IPS-20b (cell line): Measurements from ENCODE around the gene NDUFA7.
"Not testable (repeated sequence)": the region's sequence is repeated elsewhere in the genome, so short reads cannot be mapped to it uniquely, and the experiment has no call there.

ENCODE experiments used
- H3K27ac ChIP-seq: one replicate; pipeline ENCODE4 v1.5.1; 2013; ENCODE audit warnings: low read length
- H3K27me3 ChIP-seq: 2 replicates; pipeline ENCODE4 v1.6.1; 2013; ENCODE audit warnings: mild to moderate bottlenecking, low read length, inconsistent platforms; ENCODE audit not compliant: insufficient read depth
- H3K36me3 ChIP-seq: 2 replicates; pipeline ENCODE4 v1.6.1; 2013; ENCODE audit warnings: low read depth, mild to moderate bottlenecking, inconsistent platforms, low read length, moderate library complexity; ENCODE audit not compliant: insufficient read depth
- H3K4me1 ChIP-seq: 2 replicates; pipeline ENCODE4 v1.6.1; 2013; ENCODE audit warnings: mild to moderate bottlenecking, control low read depth, inconsistent platforms, low read length, moderate library complexity; ENCODE audit not compliant: insufficient read depth
- H3K4me3 ChIP-seq: 2 replicates; pipeline ENCODE4 v1.5.1; 2013; ENCODE audit warnings: mild to moderate bottlenecking, low read length, inconsistent platforms
- H3K9ac ChIP-seq: 2 replicates; pipeline ENCODE4 v1.6.1; 2013; ENCODE audit warnings: low read depth, mild to moderate bottlenecking, inconsistent platforms, low read length, moderate library complexity
- H3K9me3 ChIP-seq: 2 replicates; pipeline ENCODE4 v1.6.1; 2013; ENCODE audit warnings: mild to moderate bottlenecking, low read depth, low read length, inconsistent platforms; ENCODE audit not compliant: insufficient read depth

NDUFA7 gene

DNA sequence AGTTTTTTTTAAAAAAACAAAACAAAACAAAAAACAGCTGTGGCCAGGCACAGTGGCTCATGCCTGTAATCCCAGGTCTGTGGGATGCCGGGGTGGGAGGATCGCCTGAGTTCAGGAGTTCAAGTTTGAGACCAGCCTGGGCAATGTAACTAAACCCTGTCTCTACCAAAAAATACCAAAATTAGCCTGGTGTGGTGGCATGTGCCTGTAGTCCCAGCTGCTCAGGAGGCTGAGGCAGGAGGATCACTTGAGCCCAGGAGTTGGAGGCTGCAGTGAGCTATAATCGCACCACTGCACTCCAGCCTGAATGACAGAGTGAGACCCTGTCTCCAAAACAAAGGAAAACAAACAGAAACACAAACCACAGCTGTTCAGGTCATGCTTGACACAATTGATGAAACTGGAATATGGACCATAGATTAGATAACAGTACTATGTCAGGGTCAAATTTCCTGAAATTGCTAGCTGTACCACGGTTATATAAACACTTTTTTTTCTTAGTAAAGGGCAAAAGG, 35.9 kb upstream of the NDUFA7 start:
- Histone ChIP-seq H3K4me3 (no peak overlapping the region), H3K27me3 (peaks cover 5% of the 10 kb centered on the region; the same call in 1 of the 2 replicates), H3K27ac (no peak overlapping the region), H3K4me1 (peaks cover 6% of the 10 kb centered on the region; the same call in 1 of the 2 replicates), H3K9me3 (no peaks in the 10 kb centered on the region), H3K36me3 (no peaks in the 10 kb centered on the region), H3K9ac (no peak overlapping the region)

DNA sequence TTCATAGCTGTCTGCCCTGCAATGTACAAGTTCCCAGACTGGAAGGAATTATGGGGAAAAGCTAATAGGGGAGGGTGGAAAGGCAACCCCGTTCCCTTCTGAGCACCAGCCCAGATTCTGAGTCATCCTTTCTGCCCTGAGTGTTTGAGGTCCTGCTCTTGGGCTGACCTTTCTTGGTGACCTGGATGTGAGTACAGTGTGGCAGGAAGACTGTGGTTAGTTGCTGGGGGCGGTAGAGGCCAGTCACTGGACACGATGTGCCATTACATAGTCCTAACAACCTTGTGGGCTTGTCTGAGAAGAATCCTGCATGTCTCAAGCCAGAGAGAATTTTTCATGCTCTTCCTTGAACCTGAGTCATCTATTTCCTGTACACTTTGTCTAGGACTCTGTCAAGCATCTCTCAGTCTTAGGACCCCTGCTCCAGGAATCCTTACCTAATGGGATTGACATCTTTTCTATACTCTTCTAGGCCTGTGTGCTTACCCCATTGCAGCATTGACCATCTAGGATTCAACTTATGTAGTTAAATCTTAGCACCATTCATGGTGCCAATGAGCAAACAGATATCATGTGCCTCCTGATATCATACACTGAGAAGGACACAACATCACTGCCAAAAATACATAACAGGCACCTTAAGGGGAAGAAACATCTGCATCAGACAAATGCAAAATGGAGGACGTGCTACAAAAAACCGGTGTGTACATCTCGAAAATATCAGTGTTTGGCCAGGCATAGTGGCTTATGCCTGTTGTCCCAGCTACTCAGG, 34.6 kb upstream of the NDUFA7 start:
- Histone ChIP-seq H3K9me3 (no peaks in the 10 kb centered on the region), H3K27me3 (no peaks in the 10 kb centered on the region), H3K4me1 (peaks cover 8% of the 10 kb centered on the region; the same call in 1 of the 2 replicates), H3K9ac (no peak overlapping the region), H3K4me3 (no peak overlapping the region), H3K36me3 (no peaks in the 10 kb centered on the region), H3K27ac (no peak overlapping the region)

DNA sequence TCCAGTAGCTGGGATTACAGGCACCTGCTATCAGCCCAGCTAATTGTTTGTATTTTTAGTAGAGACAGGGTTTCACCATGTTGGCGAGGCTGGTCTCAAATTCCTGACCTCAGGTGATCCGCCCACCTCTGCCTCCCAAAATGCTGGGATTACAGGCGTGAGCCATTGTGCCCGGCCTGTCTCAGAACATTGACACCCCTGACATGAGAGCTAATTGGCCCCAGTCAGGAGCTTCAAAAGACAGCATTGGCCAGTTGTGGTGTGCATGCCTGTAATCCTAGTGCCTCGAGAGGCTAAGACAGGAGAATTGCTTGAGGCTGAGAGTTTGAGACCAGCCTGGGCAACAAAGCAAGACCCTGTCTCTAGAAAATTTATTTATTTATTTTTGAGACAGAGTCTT, 31.7 kb upstream of the NDUFA7 start:
- H3K27me3 ChIP-seq, H3K9ac ChIP-seq, H3K36me3 ChIP-seq, H3K27ac ChIP-seq, H3K9me3 ChIP-seq, H3K4me1 ChIP-seq: not testable (repeated sequence)
- H3K4me3 ChIP-seq: peak overlapping the region; percentile 58; the same call in 1 of the 2 replicates

DNA sequence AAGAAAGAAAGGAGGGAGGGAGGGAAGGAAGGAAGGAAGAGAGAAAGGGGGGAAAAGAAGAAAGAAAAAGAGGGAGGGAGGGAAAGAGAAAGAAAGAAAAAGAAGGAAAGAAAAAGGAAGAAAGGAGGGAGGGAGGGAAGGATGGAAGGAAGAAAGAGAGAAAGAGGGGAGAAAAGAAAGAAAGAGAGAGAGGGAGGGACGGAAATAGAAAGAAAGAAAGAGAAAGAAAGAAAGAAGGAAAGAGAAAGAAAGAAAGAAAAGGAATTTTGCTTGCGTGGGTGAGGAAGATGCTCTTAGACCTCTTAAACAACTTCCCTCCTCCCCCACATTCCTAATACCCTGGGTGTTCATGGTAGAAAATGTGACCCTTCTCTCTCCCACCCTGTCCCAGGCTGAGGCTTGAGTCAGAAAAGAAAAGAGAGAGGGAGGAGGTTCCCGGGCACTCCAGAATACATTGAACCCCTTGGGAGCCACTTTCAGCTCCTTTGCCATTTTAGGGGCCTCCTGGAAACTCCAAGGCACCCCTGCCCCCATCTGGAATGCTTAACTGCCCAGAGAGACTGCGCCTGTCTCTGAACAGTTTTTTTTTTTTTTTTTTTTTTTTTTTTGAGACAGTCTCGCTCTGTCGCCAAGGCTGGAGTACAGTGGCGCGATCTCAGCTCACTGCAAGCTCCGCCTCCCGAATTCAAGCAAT, 31.1 kb upstream of the NDUFA7 start:
- Histone ChIP-seq H3K9ac (peak overlapping the region; percentile 51; the same call in 1 of the 2 replicates), H3K27ac (no peak overlapping the region), H3K27me3 (no peaks in the 10 kb centered on the region), H3K4me1 (peaks cover 8% of the 10 kb centered on the region; the same call in 1 of the 2 replicates), H3K9me3 (no peaks in the 10 kb centered on the region), H3K36me3 (no peaks in the 10 kb centered on the region), H3K4me3 (peak overlapping the region; percentile 58)

DNA sequence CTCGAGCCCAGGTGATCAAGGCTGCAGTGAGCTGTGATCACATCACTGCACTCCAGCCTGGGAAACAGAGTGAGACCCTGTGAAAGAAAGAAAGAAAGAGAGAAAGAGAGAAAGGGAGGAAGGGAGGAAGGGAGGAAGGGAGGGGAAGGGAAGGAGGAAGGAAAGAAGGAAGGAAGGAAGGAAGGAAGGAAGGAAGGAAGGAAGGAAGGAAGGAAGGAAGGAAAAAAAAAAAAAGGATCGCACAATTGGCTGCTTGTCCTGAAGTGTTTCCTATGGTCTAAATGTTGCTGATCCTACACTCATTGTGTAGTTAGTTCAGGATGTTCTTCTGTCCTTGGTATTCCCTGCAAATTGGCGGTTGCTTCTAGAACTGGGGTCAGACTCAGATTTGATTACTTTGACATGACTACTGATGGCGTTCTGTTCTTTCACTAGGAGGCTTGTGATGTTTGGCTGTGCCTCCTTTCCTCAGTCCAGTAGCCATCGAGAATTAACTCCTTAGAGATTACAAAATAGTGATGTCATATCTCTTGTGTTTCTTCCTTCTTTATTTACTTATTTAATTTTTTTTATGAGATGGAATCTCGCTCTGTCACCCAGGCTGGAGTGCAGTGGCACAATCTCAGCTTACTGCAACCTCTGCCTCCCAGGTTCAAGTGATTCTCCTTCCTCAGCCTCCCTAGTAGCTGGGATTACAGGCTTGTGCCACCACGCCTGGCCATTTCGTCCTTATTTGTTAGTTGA, 28.6 kb upstream of the NDUFA7 start:
- H3K27me3 ChIP-seq, H3K27ac ChIP-seq, H3K4me1 ChIP-seq, H3K9ac ChIP-seq, H3K36me3 ChIP-seq, H3K4me3 ChIP-seq, H3K9me3 ChIP-seq: not testable (repeated sequence)

DNA sequence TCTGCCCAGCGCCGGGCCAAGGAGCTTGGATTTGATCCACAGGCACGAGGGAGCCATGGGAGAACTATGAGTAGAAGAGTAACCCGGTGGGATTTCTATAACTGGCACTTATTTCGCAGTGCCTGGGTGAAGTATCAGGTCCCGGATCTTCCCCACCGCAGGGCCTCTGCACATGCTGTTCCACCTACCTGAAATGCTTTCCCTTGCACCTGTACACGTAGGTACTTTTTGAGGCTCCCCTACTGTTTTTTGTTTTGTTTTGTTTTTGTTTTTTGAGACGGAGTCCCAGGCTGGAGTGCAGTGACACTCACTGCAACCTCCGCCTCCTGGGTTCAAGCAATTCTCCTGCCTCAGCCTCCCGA, 22.3 kb upstream of the NDUFA7 start:
- H3K9ac ChIP-seq: no peak overlapping the region
- no peaks in the 10 kb centered on the region for H3K9me3 ChIP-seq
- H3K27me3 ChIP-seq: peaks cover 23% of the 10 kb centered on the region
- H3K4me1 ChIP-seq: no peaks in the 10 kb centered on the region
- no peak overlapping the region; the same call in 1 of the 2 replicates for H3K4me3 ChIP-seq
- no peak overlapping the region for H3K27ac ChIP-seq
- H3K36me3 ChIP-seq: no peaks in the 10 kb centered on the region

DNA sequence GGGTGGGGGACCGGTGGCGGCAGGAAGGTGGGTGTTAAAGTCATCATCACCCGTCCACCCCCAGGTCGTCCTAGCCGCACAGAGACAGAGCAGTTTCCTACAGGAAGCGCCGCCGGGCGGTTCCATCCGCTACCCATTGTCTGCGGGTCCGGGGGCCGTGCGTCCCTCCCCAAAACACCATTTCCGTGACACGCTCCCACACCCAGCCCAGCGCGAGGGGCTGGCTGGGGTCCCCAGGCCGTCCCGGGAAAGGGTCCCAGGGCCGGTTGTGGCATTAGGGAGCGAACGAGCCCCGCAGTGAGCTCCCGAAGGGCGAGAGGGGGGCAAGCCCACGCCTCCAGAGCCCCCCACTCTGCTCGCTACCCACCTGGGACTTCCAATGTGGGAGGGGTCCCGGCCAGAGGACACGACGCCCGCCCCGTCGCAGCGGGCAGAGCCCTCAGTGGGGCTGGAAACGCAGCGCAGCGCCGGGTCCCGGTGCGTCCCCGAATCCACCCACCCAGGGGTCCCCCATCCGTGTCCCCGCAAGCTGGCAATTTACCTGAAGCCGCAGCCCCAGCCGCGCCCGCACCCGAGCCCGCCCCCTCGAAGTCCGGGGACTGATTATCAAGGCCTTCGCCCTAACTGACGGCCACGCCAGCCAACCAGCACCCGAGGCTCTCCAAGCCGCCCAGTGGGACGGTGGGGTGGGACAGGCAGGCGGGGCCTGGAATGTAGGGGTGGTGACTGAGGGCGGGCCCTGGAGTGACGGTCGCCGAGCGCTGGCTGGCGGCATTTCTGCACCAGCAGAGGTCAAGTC, 21.7 kb upstream of the NDUFA7 start, which contains the start of gene KANK3:
TSS of gene KANK3 (minus strand) at position 579 of the 799 bp plus-strand sequence. CDS start 5,434 bp downstream, outside the sequence.
- Histone ChIP-seq H3K4me1 (no peaks in the 10 kb centered on the region), H3K9ac (no peak within 1 kb of the TSS; the same call in 1 of the 2 replicates), H3K27ac (no peak within 1 kb of the TSS), H3K27me3 (peaks cover 23% of the 10 kb centered on the region), H3K9me3 (no peaks in the 10 kb centered on the region), H3K36me3 (no peaks in the 10 kb centered on the region), H3K4me3 (peak within 1 kb of the TSS; percentile 71)

DNA sequence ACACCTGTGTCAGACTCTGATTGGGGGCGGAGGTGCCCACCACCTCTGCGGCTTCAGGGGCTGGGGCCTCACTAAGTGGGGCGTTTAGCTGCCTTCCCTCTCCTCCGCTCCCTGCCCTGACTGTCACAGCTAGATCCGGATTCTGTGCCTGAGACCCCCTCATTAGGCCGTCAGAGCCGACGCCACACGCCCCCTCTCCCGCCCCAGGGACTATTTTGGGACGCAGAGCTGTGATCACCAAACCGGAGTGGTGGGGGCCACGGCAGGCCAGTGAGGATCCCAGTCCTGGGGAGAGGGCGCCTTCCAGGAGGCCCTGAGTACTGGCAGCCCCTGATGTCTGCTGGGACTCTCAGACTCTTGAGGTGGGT, 21.1 kb upstream of the NDUFA7 start:
- H3K4me1 ChIP-seq: no peaks in the 10 kb centered on the region
- no peak overlapping the region for H3K9ac ChIP-seq
- peaks cover 23% of the 10 kb centered on the region for H3K27me3 ChIP-seq
- H3K36me3 ChIP-seq: no peaks in the 10 kb centered on the region
- no peaks in the 10 kb centered on the region for H3K9me3 ChIP-seq
- H3K27ac ChIP-seq: no peak overlapping the region
- H3K4me3 ChIP-seq: peak overlapping the region; percentile 71; the same call in 1 of the 2 replicates

DNA sequence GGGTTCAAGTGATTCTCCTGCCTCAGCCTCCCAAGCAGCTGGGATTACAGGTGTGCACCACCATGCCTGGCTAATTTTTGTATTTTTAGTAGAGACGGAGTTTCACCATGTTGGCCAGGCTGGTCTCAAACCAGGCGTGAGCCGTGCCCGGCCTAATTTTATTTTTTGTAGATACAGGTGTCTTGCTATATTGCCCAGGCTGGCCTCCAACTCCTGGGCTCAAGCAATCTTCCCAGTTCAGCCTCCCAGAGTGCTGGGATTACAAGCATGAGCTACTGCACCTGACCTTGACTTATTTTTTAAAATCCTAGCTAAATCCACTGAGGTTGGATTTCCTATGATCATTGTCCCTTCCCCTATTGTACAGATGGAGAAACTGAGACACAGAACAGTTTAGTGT, 20.3 kb upstream of the NDUFA7 start:
- not testable (repeated sequence) for H3K27ac ChIP-seq, H3K9ac ChIP-seq, H3K36me3 ChIP-seq, H3K4me1 ChIP-seq, H3K9me3 ChIP-seq, H3K4me3 ChIP-seq
- peaks cover 27% of the 10 kb centered on the region for H3K27me3 ChIP-seq

DNA sequence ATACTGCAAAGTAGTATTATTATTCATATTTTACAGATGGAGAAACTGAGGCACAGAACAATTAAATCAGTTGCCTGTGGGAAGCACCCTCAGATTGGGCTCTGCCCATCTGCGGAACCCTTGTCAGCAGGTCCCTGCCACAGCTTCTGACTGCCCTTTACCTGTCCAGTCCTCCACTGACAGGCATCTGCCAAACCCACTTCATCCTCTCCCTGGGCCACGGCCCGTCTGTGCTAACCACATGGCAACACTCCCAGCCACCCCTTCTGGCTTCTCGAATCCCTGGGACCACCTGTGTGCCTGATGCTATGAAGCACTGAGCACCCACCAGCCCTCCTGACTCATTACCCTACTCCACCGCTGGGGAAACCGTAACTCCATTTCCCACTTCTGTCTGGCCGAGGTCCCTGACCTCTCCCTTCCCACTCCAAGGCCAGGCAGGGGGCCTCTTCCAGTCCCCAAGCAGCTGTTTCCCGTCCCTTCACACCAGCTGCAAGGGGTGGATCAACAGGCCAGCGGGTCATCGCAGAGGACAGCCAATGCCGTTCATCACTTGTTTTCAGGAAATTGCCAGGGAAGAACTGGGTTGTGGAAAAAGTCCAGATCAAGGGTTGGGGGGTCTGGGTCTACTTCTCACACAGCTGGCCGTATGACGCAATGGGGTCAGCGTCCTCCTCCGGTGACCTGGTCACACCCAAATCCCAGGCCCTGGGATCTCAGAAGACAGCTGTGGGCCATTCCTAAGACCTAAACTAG, 19.3 kb upstream of the NDUFA7 start:
- H3K4me1 ChIP-seq: no peaks in the 10 kb centered on the region
- H3K9me3 ChIP-seq: no peaks in the 10 kb centered on the region
- no peak overlapping the region for H3K9ac ChIP-seq
- H3K27me3 ChIP-seq: peaks cover 37% of the 10 kb centered on the region
- no peak overlapping the region for H3K27ac ChIP-seq
- H3K36me3 ChIP-seq: no peaks in the 10 kb centered on the region
- no peak overlapping the region for H3K4me3 ChIP-seq
